ENCODE measurements around the gene MIEN1. TPM values are rescaled to one million over a fixed set of nuclear protein-coding genes. Genes with fewer than 3 reads are reported as not detected.
"Not testable (repeated sequence)": the region's sequence is repeated elsewhere in the genome, so short reads cannot be mapped to it uniquely, and the experiment has no call there.

The MIEN1 gene, protein sequence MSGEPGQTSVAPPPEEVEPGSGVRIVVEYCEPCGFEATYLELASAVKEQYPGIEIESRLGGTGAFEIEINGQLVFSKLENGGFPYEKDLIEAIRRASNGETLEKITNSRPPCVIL
- 36.4 TPM for total RNA-seq
- long read RNA-seq, transcript MIEN1-201 (4 exons, 1,006 nt): major isoform, 8 of 12 reads
- long read RNA-seq, partial matches to known transcripts: 1 of 12 reads
- long read RNA-seq, other reads (novel, unspliced or antisense): 1 of 12 reads

DNA sequence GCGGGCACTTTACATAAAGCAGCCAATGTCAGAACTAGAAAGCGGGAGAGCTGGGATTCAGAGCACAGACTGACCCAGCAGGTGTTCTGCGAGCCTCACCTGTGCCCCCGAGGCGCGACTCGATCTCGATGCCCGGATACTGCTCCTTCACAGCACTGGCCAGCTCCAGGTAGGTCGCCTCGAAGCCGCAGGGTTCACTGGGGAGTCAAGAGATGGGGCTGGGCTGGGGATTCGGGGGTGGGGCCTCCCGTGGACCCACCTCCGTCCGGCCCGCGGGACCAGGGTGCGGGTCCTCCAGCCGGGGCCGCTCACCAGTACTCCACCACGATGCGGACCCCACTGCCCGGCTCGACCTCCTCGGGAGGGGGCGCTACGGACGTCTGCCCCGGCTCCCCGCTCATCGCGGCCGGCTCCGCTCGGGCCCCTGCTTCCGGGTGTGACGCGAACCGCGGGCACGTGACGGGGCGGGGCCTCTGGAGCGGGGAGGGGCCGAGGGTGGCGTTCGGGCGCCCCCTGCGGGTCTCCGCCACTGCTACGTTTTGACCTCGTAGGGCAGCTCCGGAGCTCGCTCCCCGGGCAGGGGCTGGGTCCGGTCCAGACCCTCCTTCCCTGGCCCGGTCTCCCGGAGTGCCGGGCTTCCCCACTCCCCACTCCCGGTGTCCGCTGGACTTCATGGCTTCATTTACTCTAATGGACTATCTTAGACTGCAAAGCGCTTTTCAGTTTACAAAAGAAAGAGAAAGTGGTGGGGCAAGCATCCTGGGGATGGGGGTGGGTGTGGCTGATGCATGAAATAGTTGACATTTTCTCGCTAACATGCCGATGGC lies at the start of gene MIEN1:
TSS of gene MIEN1 (minus strand) at position 438 of the 827 bp plus-strand sequence. CDS start at position 401, 37 bp downstream.
- peak; percentile 98 for DNase-seq (ENCODE audit: low spot score)

DNA sequence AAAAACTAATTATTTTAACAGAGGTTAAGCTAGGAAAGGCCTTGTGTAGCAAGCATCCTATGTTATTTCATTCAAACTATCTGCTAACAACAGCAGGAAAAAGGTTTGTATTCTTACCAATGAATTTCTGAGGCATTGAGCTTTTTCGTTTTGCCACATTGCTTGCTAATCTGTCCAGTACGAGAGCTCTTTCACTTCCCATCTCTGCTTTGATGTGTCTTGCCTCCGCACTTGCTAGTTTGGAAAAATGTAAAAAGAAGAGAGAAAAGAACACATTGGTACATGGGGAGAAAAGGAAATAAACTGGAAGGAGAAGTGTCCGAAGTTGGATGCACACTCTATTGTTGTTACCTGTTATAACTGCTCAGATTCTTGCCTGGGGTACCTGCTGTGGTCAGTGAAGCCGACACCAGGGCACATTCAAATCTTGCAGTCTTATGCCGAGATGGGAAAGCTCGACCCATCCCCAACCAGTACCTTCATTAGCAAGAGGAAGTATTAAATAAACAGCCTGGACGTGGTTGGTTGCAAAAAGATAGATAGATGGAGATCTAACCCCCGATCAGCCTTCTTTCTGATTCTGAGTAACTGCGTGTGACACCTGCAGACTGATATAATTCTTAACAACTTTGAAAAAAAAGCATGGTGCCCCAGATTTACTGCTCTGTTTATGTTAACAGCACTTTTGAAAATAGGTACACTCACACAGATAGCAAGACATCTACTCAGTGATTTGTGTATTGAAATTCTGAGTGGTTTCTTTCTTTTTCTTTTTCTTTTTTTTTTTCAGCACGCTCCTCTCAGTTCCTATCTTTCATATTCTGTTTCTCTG lies 47.4 kb upstream of the MIEN1 start:
- DNase-seq (ENCODE audit: low spot score): no peak

GRCh38 chr17:39776252-39776651 lies 45.9 kb upstream of the MIEN1 start:
- no peak for DNase-seq (ENCODE audit: low spot score)

DNA sequence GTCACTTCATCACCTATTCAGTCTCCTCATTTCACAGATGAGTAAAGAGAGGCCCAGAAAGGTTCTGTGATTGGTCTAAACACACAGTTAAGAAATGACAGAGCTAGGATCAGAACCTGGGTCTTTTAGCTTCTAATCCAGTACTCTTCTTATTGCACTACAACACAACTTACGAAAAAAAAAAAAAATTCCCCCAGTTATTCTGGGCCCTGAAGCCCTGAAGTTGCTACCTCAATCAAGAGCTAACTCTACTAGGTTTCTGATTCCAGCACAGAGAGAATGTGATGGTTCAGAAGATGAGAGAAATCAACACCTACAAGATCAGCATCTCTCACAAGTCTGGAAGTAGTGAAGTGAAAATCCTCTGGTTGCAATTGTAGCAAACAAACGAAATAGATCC lies 44.7 kb upstream of the MIEN1 start:
- DNase-seq (ENCODE audit: low spot score): no peak

DNA sequence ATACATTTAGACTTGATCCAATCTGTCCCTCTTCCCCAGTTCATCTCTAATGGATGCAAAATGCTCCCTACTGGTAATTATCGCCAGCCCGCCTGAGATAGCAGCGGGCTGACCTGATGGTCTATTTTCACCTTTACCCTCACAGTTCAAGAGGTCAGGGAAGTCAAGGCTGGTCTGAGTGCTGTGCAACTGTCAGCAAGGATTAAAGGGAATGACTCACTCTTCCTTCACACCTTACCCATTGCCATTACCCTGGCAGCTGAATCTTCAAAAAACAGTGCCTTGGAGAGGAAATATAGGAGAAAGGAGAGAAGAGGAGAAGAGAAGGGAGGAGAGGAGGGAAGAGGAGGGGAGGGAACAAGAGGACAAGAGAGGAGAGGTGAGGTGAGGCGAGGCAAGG lies 43.7 kb upstream of the MIEN1 start:
- no peak for DNase-seq (ENCODE audit: low spot score)

DNA sequence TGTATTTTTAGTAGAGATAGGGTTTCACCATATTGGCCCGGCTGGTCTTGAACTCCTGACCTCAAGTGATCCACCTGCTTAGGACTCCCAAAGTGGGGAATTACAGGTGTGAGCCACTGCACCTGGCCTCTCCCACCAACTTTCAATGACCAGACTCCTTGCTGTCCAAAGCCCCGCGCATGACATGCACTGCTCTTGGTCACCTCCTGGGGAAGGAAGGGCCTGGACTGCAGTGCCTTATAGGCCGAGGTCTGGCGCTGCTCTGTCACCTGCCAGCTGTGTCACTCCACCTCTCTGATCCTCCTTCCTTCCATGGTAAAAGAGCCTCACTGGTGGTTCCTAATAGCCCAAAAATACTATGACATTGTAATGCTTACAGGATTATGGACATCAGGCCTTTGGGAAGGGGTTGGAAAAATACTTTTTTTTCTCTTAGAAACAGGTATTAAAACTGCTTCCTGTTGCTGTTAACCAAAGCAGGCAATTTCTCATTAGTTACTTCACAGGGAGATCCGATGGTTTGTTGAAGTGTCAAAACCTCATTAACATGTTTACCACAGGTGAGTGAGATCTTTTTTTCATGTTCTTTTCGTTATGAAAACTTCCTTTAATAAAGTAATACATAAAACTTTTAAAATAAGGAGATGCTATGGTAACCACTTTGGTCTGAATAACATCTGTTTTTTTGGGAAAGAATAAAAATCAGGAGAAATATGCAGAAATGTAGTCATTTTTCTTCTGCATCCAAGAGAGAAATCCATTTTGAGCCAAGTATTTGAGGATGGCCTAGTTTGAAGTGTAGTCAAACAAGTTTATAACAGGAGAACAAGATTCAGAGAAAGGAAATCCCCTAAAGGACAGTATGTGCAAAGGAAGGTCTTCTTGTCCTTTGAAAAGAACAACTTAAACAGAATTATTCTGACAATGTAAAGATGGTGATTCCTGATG lies 42.9 kb upstream of the MIEN1 start:
- DNase-seq (ENCODE audit: low spot score): no peak

- DNase-seq (ENCODE audit: low spot score): no peak
Observed at GRCh38 chr17:39772415-39772814, 42.1 kb upstream of the MIEN1 start.

GRCh38 chr17:39769974-39770587 lies 39.7 kb upstream of the MIEN1 start:
- DNase-seq (ENCODE audit: low spot score): no peak

DNA sequence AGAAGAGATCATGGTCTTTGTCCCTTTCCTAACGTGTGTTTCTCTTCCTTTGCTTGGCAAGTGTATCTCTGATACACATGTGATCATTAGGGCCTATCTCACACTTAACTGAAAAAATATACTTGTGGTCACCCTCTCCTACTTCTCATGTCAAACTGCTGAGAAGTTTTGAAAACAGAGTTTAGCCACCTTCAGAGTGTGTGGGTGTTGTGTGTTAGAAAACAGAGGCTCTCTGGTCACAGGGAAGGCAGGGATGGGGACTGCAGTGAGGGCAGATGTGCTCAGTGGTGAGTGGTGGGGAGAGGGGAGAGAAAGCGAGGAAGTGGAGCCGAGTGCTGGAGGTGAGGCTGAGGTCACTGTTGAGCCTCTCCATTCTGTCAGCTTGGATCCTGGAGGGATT lies 36.8 kb upstream of the MIEN1 start:
- no peak for DNase-seq (ENCODE audit: low spot score)

- no peak for DNase-seq (ENCODE audit: low spot score)
Observed at GRCh38 chr17:39765766-39766165, 35.4 kb upstream of the MIEN1 start.

- no peak for DNase-seq (ENCODE audit: low spot score)
Observed at GRCh38 chr17:39765175-39765574, 34.8 kb upstream of the MIEN1 start.

GRCh38 chr17:39764171-39764570 lies 33.8 kb upstream of the MIEN1 start:
- DNase-seq (ENCODE audit: low spot score): not testable (repeated sequence)

DNA sequence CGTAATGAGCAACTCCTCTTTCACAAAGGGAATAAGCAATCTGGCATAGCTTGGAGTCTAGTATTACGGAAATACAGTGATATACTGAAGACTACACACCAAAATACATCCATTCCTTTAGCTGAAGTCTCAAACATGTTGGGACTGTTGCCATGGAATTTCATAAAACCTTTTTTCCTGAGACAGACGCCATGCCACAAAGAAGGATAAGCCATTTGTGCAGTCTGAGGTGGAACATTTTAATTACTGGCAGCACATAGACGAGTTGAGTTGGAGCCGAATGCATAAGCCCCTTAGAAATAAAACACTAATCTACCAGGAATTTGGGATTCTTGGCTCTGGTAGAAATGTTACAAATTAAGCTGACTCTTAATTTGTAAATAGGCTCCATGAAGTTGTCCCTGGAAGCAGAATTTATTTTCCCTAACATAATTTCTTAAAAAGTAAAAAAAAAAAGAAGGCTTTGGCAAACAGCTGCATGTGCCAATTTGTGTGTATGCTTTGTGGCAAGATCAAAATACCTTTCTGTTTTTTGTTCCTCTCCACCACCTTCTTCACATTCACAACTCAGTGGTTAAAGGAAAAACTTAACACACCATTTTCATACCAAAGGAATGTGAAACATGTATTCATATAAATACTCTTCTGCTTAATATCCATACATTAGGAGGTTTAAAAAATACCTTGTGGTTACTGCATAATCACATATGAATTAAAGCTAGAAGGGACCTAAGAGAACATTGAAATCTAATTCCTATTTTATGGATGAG lies 32.9 kb upstream of the MIEN1 start:
- no peak for DNase-seq (ENCODE audit: low spot score)

DNA sequence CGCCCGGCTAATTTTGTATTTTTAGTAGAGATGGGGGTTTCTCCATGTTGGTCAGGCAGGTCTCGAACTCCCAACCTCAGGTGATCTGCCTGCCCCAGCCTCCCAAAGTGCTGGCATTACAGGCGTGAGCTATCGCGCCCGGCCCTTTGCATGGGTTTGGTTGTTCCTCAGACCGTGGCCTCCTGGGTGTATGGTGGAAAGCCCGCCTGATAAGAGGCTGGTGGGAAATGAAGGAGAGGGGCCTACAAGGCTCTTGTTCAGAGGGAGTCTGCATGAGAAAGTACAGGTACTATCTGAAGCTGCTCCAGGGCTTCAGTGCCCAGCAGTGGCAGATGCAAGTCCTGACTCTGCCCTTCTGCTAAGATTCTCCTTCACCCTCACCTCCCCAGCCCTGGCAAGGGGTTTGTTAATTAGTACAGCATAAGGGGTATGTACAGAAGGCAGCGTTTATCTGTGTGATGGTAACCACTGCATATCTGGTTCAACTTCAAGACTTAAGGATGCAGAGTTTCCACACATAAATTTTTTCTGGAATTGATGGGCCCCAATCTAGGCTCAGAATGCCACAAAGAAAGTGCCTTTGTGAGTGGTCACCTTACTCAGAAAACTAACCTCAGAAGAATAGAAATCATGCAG lies 31.6 kb upstream of the MIEN1 start:
- DNase-seq (ENCODE audit: low spot score): peak; percentile 51

- DNase-seq (ENCODE audit: low spot score): peak; percentile 45
Observed at GRCh38 chr17:39759204-39759603, 28.9 kb upstream of the MIEN1 start.

DNA sequence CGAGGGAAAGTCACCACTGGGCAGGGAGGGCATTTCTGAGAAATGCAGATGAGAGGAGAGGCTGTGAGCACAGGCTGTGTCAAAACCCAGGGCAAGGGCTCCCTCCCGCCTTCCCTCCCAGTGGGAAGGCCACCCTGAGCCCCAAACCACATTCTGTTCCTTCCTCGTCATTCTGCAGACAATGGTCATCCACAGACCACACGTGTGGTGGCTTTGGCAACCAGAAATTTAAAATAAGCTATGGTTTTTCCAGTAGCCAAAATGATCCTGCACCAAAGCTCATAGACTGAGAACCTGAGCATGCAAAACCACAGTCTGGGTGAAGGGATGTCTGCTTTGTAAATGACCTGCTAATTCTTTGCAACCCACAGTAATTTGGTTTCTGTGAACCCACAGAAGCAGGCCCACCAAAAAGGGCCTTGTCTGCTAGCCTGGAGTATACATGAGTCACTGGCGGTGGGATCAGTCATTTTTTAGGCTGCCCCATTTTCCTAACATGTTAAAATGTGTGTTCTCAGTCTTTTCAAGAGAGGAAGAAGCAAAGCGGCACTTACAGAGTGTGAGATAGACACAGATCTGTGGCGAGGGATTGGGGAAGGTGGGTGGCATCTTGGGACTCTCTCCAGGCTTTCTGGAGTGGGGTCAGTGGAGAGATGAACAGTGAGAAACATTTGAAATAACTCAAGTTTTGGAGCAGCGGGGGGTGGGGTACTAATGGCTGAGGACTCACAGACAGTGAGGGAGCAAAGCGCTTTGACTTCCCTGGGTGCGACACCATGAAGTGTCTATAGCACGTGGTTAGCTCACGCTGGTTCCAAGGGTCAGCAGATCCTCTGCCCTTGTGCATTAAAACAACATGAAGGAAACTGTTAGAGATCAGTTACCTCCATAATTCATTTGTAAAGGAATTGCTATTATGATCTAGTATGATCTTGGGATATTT lies 27.9 kb upstream of the MIEN1 start:
- DNase-seq (ENCODE audit: low spot score): peak; percentile 43

DNA sequence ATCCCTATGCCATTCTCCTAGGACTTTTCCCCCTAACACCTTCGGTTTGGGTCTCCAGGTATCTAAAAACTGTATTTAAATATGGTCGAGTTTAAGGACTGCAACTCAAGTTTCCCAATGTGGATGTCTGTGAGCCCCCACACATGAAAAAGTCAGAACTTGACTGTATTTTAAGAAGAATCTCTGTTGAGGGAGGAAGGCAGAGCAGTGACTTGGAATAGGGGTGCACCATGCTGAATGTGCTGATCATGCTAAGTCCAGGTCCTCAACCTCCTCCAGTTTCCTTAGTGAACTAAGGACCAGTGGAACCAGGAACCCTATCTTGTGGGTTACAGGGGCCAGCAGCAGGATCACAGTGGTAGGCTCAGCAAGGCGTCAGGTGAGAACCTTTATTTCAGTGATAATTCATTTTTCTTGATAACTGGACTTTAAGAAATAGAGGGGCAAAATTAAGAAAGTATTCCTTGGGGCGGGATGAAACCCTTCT lies 26.9 kb upstream of the MIEN1 start:
- DNase-seq (ENCODE audit: low spot score): peak; percentile 12

Measured in mesenteric fat pad (tissue), 1 donor.